Adipose tissue (tissue), 3 donors: ENCODE data around the gene PLA2G12A. TPM values are rescaled to one million over a fixed set of nuclear protein-coding genes. Genes with fewer than 3 reads are reported as not detected.

Experiments used
- H3K27ac ChIP-seq: one replicate; pipeline ENCODE4 v1.5.1; 2013; ENCODE audit warnings: low read depth, low read length
- WGBS, 3 donors: extraction: QIAGEN DNeasy Blood & Tissue Kit; methylation state at CpG; one replicate each; pipeline ENCODE4 v1.1.7; 2013; 5-methylcytosine and 5-hydroxymethylcytosine counted together
- polyA plus RNA-seq, 3 donors: library from polyadenylated mRNA; stranded (reverse); fragments of 200-250 nt; gene quantifications; one replicate each; pipeline ENCODE4 v1.2.3, GENCODE V29; 2013
- donor health status: healthy with polysubstance abuse.
- donor health status: Bipolar disorder and iron deficiency.
- donor health status: healthy.

The PLA2G12A gene
- 10 to 100 TPM; 11.0 to 42.5 (median 16.5) TPM for polyA plus RNA-seq

DNA sequence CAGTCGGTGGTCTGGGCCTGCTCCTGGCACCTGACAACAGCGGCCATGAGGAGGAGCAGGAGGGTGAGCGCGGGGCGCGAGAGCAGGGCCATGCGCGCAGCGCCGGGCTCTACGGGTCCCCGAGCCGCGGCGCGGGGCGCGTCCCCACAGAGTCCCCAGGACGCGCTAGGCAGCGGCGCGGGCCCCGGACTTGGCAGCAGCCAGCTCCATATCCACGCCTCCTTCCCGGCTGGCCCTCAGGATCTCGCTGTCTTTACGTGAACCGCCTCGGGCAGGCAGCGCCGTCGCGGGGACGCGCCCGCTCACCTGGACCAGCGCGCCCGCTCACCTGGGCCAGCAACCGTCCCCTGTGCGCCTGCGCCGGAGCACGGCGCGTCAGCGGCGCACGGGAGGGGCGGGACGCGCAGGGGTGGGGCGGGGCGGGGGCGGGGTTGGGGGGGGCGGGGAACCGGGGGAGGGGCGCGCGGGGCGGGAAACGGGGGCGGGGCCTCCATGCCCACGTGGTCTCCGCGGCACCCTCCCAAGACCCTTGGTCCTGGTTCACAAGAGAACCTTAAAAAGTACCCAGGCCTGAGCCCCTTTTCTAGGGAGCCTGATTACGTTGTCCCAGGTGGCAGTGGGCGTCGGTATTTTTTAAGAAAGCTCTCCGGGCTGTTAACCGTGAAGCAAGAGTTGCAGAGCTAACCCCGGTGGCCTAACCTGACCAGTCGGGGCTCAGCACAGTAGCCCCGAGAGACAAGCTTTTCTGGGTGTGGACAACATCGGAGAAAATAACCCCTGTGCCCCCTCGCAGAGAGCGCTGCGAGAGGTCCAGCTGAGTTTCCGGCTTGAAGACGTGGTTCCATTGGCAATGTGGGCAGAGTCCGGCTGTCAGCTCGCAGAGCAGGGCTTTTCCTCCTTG is at the start of gene PLA2G12A:
Gene PLA2G12A, minus strand, starts transcription at position 353 of the 901 bp plus-strand sequence. Its CDS starts 261 bp downstream, at position 92.
- WGBS, 3 donors = 0 to 1% (median 0%) methylated on average over 56 to 83 of the region's 83 CpGs
- H3K27ac ChIP-seq = no peak within 1 kb of the TSS

GRCh38 chr4:109764789-109765402 is 35.0 kb upstream of the PLA2G12A start:
- WGBS, 3 donors = 58 to 75% (median 62%) methylated on average over 5 of the region's 5 CpGs
- H3K27ac ChIP-seq = no peak overlapping the region

- H3K27ac ChIP-seq = no peak overlapping the region
- 29 to 80% (median 56%) methylated on average over 2 of the region's 2 CpGs for WGBS, 3 donors
Observed at GRCh38 chr4:109764376-109764775, 34.5 kb upstream of the PLA2G12A start.

GRCh38 chr4:109760682-109761081 is 30.8 kb upstream of the PLA2G12A start:
- H3K27ac ChIP-seq = no peak overlapping the region
- WGBS, 3 donors = 68 to 89% (median 83%) methylated on average over 2 of the region's 2 CpGs

GRCh38 chr4:109755656-109756055 is 25.8 kb upstream of the PLA2G12A start:
- H3K27ac ChIP-seq = no peak overlapping the region
- 68 to 75% (median 75%) methylated on average over 3 of the region's 3 CpGs for WGBS, 3 donors

- WGBS, 3 donors = 83 to 94% (median 83%) methylated on average over 7 of the region's 7 CpGs
- H3K27ac ChIP-seq = no peak overlapping the region
Observed at GRCh38 chr4:109754093-109754857, 24.4 kb upstream of the PLA2G12A start.

DNA sequence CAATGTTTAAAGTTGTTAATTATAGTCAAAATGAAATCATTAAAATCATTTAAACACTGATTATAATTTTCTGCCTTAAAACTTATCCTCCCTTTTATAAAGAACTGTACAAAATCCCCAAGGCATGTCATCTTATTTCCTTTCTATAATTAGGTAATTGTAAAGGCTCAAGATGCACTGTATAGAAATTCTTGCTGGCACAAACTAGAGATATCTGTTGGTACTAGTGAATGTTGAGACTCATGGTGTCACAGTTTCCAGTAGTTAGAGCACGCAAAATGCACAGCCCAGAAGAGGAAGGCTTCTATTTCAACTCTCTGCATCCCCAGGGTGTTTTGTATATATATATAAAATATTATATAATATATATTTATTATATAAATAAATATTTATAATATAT is 22.7 kb upstream of the PLA2G12A start:
- WGBS, 3 donors = 0 to 73% (median 0%) methylated on average over 1 of the region's 1 CpG
- H3K27ac ChIP-seq = no peak overlapping the region

GRCh38 chr4:109751852-109752251 is 22.0 kb upstream of the PLA2G12A start:
- 76 to 92% (median 91%) methylated on average over 4 of the region's 4 CpGs for WGBS, 3 donors
- H3K27ac ChIP-seq = no peak overlapping the region

DNA sequence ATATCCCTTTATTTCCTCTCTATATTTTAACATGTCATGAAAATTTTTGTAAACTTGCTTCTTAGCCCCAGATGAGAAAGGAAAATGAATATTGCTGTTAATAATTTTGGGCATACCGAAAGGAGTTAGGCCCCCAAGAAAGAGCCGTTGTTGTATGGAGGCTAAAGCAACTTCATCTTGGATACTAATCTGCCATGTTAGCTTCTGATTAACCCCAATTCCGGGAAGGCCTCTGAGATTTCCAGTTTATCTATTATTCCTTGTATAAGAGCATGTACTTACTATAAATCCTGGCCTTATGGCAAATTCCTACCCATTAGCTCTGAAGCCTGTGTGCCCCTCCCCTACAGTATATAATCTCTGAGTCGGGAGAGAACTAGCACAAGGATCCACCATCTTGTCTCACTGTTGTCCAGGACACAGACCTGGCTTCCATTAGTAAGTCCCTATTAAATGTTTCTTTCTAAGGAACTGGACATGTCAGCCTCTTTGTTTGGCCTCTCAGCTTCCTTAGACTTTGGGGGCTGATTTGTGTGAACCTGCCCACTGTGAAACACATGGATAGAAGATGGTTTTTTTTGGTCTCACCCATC is 20.9 kb upstream of the PLA2G12A start:
- 90 to 96% (median 96%) methylated on average over 4 of the region's 4 CpGs for WGBS, 3 donors
- no peak overlapping the region for H3K27ac ChIP-seq

- WGBS, 3 donors = 72 to 79% (median 79%) methylated on average over 7 of the region's 7 CpGs
- H3K27ac ChIP-seq = no peak overlapping the region
Observed at GRCh38 chr4:109749388-109750082, 19.7 kb upstream of the PLA2G12A start.

DNA sequence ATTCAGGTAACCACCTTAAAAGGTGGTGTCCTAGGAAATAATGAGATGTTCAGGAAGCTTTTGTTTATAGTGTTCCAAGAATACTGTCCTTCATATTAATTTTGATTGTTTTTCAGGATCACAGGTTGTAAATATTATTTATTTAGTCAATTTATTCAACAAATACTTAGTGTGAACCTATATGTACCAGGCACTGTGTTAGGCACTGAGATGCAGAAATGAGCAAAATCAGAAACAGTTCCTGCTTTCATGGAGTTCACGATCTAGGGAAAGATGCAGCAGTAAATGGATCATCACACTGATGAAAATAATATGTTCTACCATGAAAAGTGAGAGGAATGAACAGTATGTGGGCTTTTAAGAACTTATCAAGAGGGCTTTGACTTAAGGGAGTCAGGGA is 18.2 kb upstream of the PLA2G12A start:
- no peak overlapping the region for H3K27ac ChIP-seq
- WGBS, 3 donors = 92 to 98% (median 93%) methylated on average over 1 of the region's 1 CpG

- H3K27ac ChIP-seq = no peak overlapping the region
- WGBS, 3 donors = 75 to 91% (median 86%) methylated on average over 2 of the region's 2 CpGs
Observed at GRCh38 chr4:109746728-109747127, 16.9 kb upstream of the PLA2G12A start.

DNA sequence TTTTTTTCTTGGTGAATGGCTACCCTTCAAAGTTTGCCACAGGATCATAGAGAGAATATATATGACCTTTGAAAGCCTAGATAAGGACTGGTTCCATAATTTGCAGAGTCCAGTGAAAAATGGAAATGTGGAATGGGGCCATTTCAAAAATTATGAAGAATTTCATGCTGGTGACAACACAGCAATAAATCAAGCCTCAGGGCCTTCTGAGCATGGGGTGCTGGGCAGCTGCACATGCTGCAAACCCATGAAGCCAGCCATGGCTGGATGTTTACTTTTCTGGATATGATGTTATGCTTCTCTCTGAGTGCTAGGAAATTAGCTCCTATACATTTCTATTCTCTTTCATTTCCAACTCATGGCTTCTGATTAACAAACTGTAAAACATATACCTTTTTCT is 16.0 kb upstream of the PLA2G12A start:
- no peak overlapping the region for H3K27ac ChIP-seq

- 86 to 92% (median 86%) methylated on average over 3 of the region's 3 CpGs for WGBS, 3 donors
- H3K27ac ChIP-seq = no peak overlapping the region
Observed at GRCh38 chr4:109739547-109739946, 9.7 kb upstream of the PLA2G12A start.

GRCh38 chr4:109738104-109738872 is 8.4 kb upstream of the PLA2G12A start:
- H3K27ac ChIP-seq = no peak overlapping the region
- WGBS, 3 donors = 85 to 90% (median 87%) methylated on average over 10 of the region's 10 CpGs

- no peak overlapping the region for H3K27ac ChIP-seq
- 29 to 79% (median 75%) methylated on average over 7 of the region's 7 CpGs for WGBS, 3 donors
Observed at GRCh38 chr4:109735566-109736365, 5.9 kb upstream of the PLA2G12A start.

DNA sequence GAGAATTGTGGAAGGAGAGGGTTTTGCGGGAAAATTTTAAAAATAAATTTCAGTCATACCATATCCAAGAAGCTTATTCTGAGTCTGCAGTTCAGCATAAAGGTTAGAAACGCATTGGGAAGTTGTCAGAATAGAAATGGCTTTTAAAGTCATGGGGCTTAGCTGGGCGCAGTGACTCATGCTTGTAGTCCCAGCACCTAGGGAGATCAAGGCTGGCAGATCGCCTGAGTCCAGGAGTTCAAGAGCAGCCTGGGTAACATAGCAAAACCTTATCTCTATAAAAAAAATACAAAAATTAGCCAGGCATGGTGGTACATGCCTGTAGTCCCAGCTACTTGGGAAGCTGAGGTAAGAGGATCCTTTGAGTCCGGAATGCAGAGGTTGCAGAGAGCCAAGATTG is 3.9 kb upstream of the PLA2G12A start:
- no peak overlapping the region for H3K27ac ChIP-seq
- 85 to 93% (median 90%) methylated on average over 5 of the region's 5 CpGs for WGBS, 3 donors
